ENCODE results near the gene CCDC92. TPM values are rescaled to one million over a fixed set of nuclear protein-coding genes. Genes with fewer than 3 reads are reported as not detected.

Gene CCDC92
- total RNA-seq, 3 donors from 2014 or later (not counting 1 experiment from before 2014, with no cell fraction given): 37.6 to 42.4 (median 39.1) TPM

- Mint-ChIP-seq H3K4me3 (no peak overlapping the region), H3K36me3 (peaks cover 28% of the 10 kb centered on the region), H3K27ac (peak overlapping the region in 1 of 2 donors; percentile 27), H3K4me1 (peaks cover 23 to 27% of the 10 kb centered on the region in 2 donors), H3K27me3 (ENCODE audit: low read depth in 2 of 2) (no peaks in the 10 kb centered on the region), H3K9me3 (no peaks in the 10 kb centered on the region)
- DNase-seq: no peak
- H3K4me1 ChIP-seq (ENCODE audit: control insufficient read depth, insufficient read depth, low read length): peaks cover 2% of the 10 kb centered on the region
- TF ChIP-seq CTCF (IDR thresholded peaks at IDR 0.05): no peak
- ATAC-seq: no peak
- H3K36me3 ChIP-seq (ENCODE audit: control insufficient read depth, insufficient read depth, low read length): peaks cover 32% of the 10 kb centered on the region
- no peaks in the 10 kb centered on the region for H3K9me3 ChIP-seq (ENCODE audit: control insufficient read depth, insufficient read depth, low read length)
- 85% methylated on average over 3 of the region's 3 CpGs for WGBS (ENCODE audit: insufficient coverage)
- no peak overlapping the region for H3K27ac ChIP-seq (ENCODE audit: low read length)
- H3K4me3 ChIP-seq (ENCODE audit: low read length): no peak overlapping the region
- H3K27me3 ChIP-seq (ENCODE audit: control insufficient read depth, insufficient read depth, low read length): no peaks in the 10 kb centered on the region
- intact Hi-C loops (cut with micrococcal nuclease): no loop called here
These were observed 38.1 kb upstream of the CCDC92 start for GRCh38 chr12:124010687-124011086.

- 88% methylated on average over 6 of the region's 6 CpGs for WGBS (ENCODE audit: insufficient coverage)
- no peaks in the 10 kb centered on the region for H3K9me3 Mint-ChIP-seq
- Histone ChIP-seq H3K27ac (ENCODE audit: low read length) (no peak overlapping the region), H3K4me1 (ENCODE audit: control insufficient read depth, insufficient read depth, low read length) (peaks cover 4% of the 10 kb centered on the region), H3K4me3 (ENCODE audit: low read length) (no peak overlapping the region), H3K9me3 (ENCODE audit: control insufficient read depth, insufficient read depth, low read length) (no peaks in the 10 kb centered on the region), H3K27me3 (ENCODE audit: control insufficient read depth, insufficient read depth, low read length) (no peaks in the 10 kb centered on the region), H3K36me3 (ENCODE audit: control insufficient read depth, insufficient read depth, low read length) (peaks cover 32% of the 10 kb centered on the region)
- intact Hi-C loops (cut with micrococcal nuclease): no loop called here
- H3K27ac Mint-ChIP-seq: no peak overlapping the region
- H3K27me3 Mint-ChIP-seq (ENCODE audit: low read depth in 2 of 2): no peaks in the 10 kb centered on the region
- peaks cover 23 to 30% of the 10 kb centered on the region in 2 donors for H3K4me1 Mint-ChIP-seq
- TF ChIP-seq CTCF (IDR thresholded peaks at IDR 0.05): no peak
- peaks cover 28% of the 10 kb centered on the region for H3K36me3 Mint-ChIP-seq
- ATAC-seq (no peak), DNase-seq (no peak)
- H3K4me3 Mint-ChIP-seq: no peak overlapping the region
These were observed 37.1 kb upstream of the CCDC92 start for GRCh38 chr12:124009781-124010180.

GRCh38 chr12:124008595-124008994, 36.0 kb upstream of the CCDC92 start:
- DNase-seq (no peak), ATAC-seq (no peak)
- H3K4me1 Mint-ChIP-seq: peaks cover 23 to 30% of the 10 kb centered on the region in 2 donors
- H3K9me3 ChIP-seq (ENCODE audit: control insufficient read depth, insufficient read depth, low read length): no peaks in the 10 kb centered on the region
- no peaks in the 10 kb centered on the region for H3K27me3 ChIP-seq (ENCODE audit: control insufficient read depth, insufficient read depth, low read length)
- H3K27ac Mint-ChIP-seq: no peak overlapping the region
- TF ChIP-seq CTCF (IDR thresholded peaks at IDR 0.05): no peak
- H3K36me3 ChIP-seq (ENCODE audit: control insufficient read depth, insufficient read depth, low read length): peaks cover 30% of the 10 kb centered on the region
- H3K4me1 ChIP-seq (ENCODE audit: control insufficient read depth, insufficient read depth, low read length): peaks cover 4% of the 10 kb centered on the region
- H3K27ac ChIP-seq (ENCODE audit: low read length): no peak overlapping the region
- 95% methylated on average over 2 of the region's 3 CpGs for WGBS (ENCODE audit: insufficient coverage)
- H3K4me3 ChIP-seq (ENCODE audit: low read length): no peak overlapping the region
- H3K27me3 Mint-ChIP-seq (ENCODE audit: low read depth in 2 of 2): no peaks in the 10 kb centered on the region
- H3K4me3 Mint-ChIP-seq: no peak overlapping the region
- H3K9me3 Mint-ChIP-seq: no peaks in the 10 kb centered on the region
- peaks cover 27% of the 10 kb centered on the region for H3K36me3 Mint-ChIP-seq
- intact Hi-C loops (cut with micrococcal nuclease): no loop called here
